Endothelial cell of umbilical vein (primary cell): ENCODE data around the gene CCL2. TPM values are rescaled to one million over a fixed set of nuclear protein-coding genes. Genes with fewer than 3 reads are reported as not detected.
A peak's percentile ranks its signal among the peaks of the same experiment; 100 is the strongest.

Source experiments
- BruUV-seq: library from RNA; stranded (reverse); fragments of 400-500 nt; replicated peaks from 2 replicates; lab custom pipeline; 2021; lab: Mats Ljungman, UMichigan
- CTCF ChIA-PET: fragments of 300-600, 350-600 bp; sonication (Branson Sonifier 250); formaldehyde crosslinking; loops from one replicate; lab custom pipeline; 2021; ENCODE audit warnings: antibody characterized with exemption, inconsistent platforms; lab: Charles Lee
- POLR2A ChIA-PET: fragments of 300-600, 350-600 bp; sonication (Branson Sonifier 250); formaldehyde crosslinking; loops from one replicate; lab custom pipeline; 2021; ENCODE audit warnings: antibody characterized with exemption, inconsistent platforms; lab: Charles Lee
- DNase-seq: peaks from one replicate; pipeline ENCODE4 v3.0.0-alpha.2; 2011; ENCODE audit warnings: low read depth, low spot score
- FAIRE-seq: peaks from 2 replicates; lab custom pipeline; 2011; peaks lifted over from hg19 to GRCh38; lab: Jason Lieb, UNC
- H2AFZ ChIP-seq: 2 replicates; pipeline ENCODE4 v1.6.0; 2012; ENCODE audit warnings: low read depth, low read length, control low read depth, inconsistent platforms
- H3K27ac ChIP-seq: 2 replicates; pipeline ENCODE4 v1.5.1; 2011; ENCODE audit warnings: low read depth, mild to moderate bottlenecking, control low read depth, low read length, moderate library complexity; ENCODE audit not compliant: insufficient read depth
- H3K27me3 ChIP-seq, 2 experiments: 2 replicates each; pipeline versions ENCODE4 v1.6.0 to v1.6.1; 2011; ENCODE audit warnings: low read length in 2 of 2, mixed read lengths in 1 of 2; ENCODE audit not compliant: control insufficient read depth in 2 of 2, insufficient read depth in 2 of 2
- H3K36me3 ChIP-seq, 2 experiments: 2 replicates in 1 of 2; 3 replicates in 1 of 2; pipeline ENCODE4 v1.5.1; 2011; ENCODE audit warnings: low read length in 2 of 2, mild to moderate bottlenecking in 1 of 2, moderate library complexity in 1 of 2; ENCODE audit not compliant: control insufficient read depth in 2 of 2, insufficient read depth in 2 of 2; ENCODE audit errors: extremely low read depth in 1 of 2
- H3K4me1 ChIP-seq: 3 replicates; pipeline ENCODE4 v1.5.1; 2011; ENCODE audit warnings: mild to moderate bottlenecking, low read length; ENCODE audit not compliant: control insufficient read depth, insufficient read depth; ENCODE audit errors: extremely low read depth
- H3K4me2 ChIP-seq: 2 replicates; pipeline ENCODE4 v1.6.1; 2011; ENCODE audit warnings: low read length, control low read depth, mixed read lengths; ENCODE audit not compliant: insufficient read depth
- H3K4me3 ChIP-seq, 3 experiments: fragments of 200-600 bp in 1 of 3; sonication (generic), shearing (Covaris generic) in 1 of 3; replicated peaks in 1 of 3; 2 replicates each; pipeline ENCODE4 v1.5.1; 2011 to 2016; ENCODE audit warnings: control low read depth in 3 of 3, low read length in 3 of 3, mild to moderate bottlenecking in 2 of 3, inconsistent platforms in 1 of 3, low read depth in 1 of 3, moderate library complexity in 1 of 3; ENCODE audit not compliant: insufficient read depth in 1 of 3
- H3K79me2 ChIP-seq: 2 replicates; pipeline ENCODE4 v1.6.0; 2012; ENCODE audit warnings: low read length, inconsistent platforms; ENCODE audit not compliant: control insufficient read depth, insufficient read depth
- H3K9ac ChIP-seq: replicated peaks from 2 replicates; pipeline ENCODE3; 2011; ENCODE audit warnings: low read length, control low read depth; ENCODE audit not compliant: insufficient read depth; ENCODE audit errors: extremely low read depth
- H3K9me1 ChIP-seq: replicated peaks from 3 replicates; pipeline ENCODE4 v1.6.0; 2011; ENCODE audit warnings: mild to moderate bottlenecking, low read length; ENCODE audit not compliant: control insufficient read depth, insufficient read depth; ENCODE audit errors: extremely low read depth
- H3K9me3 ChIP-seq: replicated peaks from 2 replicates; pipeline ENCODE4 v1.5.1; 2012; ENCODE audit warnings: low read length, inconsistent platforms; ENCODE audit not compliant: control insufficient read depth, insufficient read depth
- H4K20me1 ChIP-seq: replicated peaks from 2 replicates; pipeline ENCODE3; 2011; ENCODE audit warnings: mild to moderate bottlenecking, low read length; ENCODE audit not compliant: control insufficient read depth, insufficient read depth; ENCODE audit errors: extremely low read depth
- CTCF ChIP-seq, 2 donors: IDR thresholded peaks; 1 replicate in 1 of 2; 2 replicates in 1 of 2; pipeline ENCODE4 v1.5.1; 2011; ENCODE audit warnings: low read length in 2 of 2, mild to moderate bottlenecking in 2 of 2, moderate library complexity in 2 of 2, control low read depth in 1 of 2, inconsistent platforms in 1 of 2, low read depth in 1 of 2; ENCODE audit not compliant: insufficient read depth in 1 of 2; ENCODE audit errors: extremely low read depth in 1 of 2
- EZH2 ChIP-seq: IDR thresholded peaks from 2 replicates; pipeline ENCODE4 v1.6.1; 2012; ENCODE audit warnings: borderline replicate concordance, low read depth, mild to moderate bottlenecking, moderate library complexity, low read length, inconsistent platforms; ENCODE audit not compliant: severe bottlenecking
- FOS ChIP-seq: IDR thresholded peaks from 2 replicates; pipeline ENCODE4 v1.6.1; 2011; ENCODE audit warnings: mild to moderate bottlenecking, low read length, moderate library complexity, borderline replicate concordance; ENCODE audit not compliant: insufficient read depth
- GATA2 ChIP-seq: IDR thresholded peaks from 2 replicates; pipeline ENCODE4 v1.7.0; 2011; ENCODE audit warnings: low read depth, mild to moderate bottlenecking, moderate library complexity, mixed read lengths, low read length; ENCODE audit not compliant: insufficient read length, insufficient read depth
- JUN ChIP-seq: IDR thresholded peaks from 2 replicates; pipeline ENCODE4 v1.6.1; 2011; ENCODE audit warnings: borderline replicate concordance, low read depth; ENCODE audit not compliant: insufficient read length, insufficient read depth
- MAX ChIP-seq: IDR thresholded peaks from 2 replicates; pipeline ENCODE4 v1.6.1; 2011; ENCODE audit not compliant: insufficient read depth, insufficient read length
- MYC ChIP-seq: IDR thresholded peaks from one replicate; pipeline ENCODE4 v1.6.1; 2011; ENCODE audit warnings: mild to moderate bottlenecking, low read depth, low read length
- POLR2A ChIP-seq: IDR thresholded peaks from 2 replicates; pipeline ENCODE4 v1.6.1; 2012; ENCODE audit warnings: low read depth, mild to moderate bottlenecking, control low read depth, low read length
- POLR2AphosphoS5 ChIP-seq: IDR thresholded peaks from 2 replicates; pipeline ENCODE4 v1.6.1; 2012; ENCODE audit warnings: low read depth, mild to moderate bottlenecking, control low read depth, low read length, moderate library complexity; ENCODE audit not compliant: insufficient read depth
- dilution Hi-C: fragments of 300-500 bp; cut with MboI; formaldehyde crosslinking; loops from one replicate; pipeline ENCODE4 v1.15.0; 2019; ENCODE audit warnings: low sequenced_read_pairs; ENCODE audit not compliant: extremely low pct_ligation_motif_present
- intact Hi-C: fragments of 100-400 bp; cut with micrococcal nuclease; formaldehyde crosslinking; loops from one replicate; pipeline ENCODE4 v1.10.0; 2022
- polyA plus RNA-seq, 4 experiments: library from polyadenylated mRNA; depleted of rRNA in 3 of 4; stranded (reverse) in 3 of 4; unstranded in 1 of 4; fragments of >200 nt; gene quantifications; 2 replicates each; pipeline versions ENCODE4 v1.2.1 to v1.2.3, GENCODE V29; 2011 to 2012; ENCODE audit warnings: missing spikeins in 1 of 4
- total RNA-seq: library from RNA; stranded (reverse); gene quantifications from 2 replicates; pipeline ENCODE4 v1.2.3, GENCODE V29; 2021

CCL2 gene
- total and polyA plus RNA-seq, 2 donors (not counting 3 experiments of a cell fraction or from before 2014, with no cell fraction given), result 238 to 599 TPM

- Histone ChIP-seq H4K20me1 (no peaks in the 10 kb centered on the region), H3K4me3 (no peak overlapping the region), H2AFZ (no peak overlapping the region), H3K4me1 (peaks cover 4% of the 10 kb centered on the region), H3K36me3 (no peaks in the 10 kb centered on the region), H3K27ac (no peak overlapping the region), H3K9me1 (no peaks in the 10 kb centered on the region), H3K27me3 (peaks cover 12% of the 10 kb centered on the region in 2 experiments), H3K4me2 (peak overlapping the region; percentile 31), H3K79me2 (no peaks in the 10 kb centered on the region), H3K9ac (no peak overlapping the region), H3K9me3 (no peaks in the 10 kb centered on the region)
- ChIA-PET CTCF (interaction anchor here (0.9 to 4.5 kb wide), 5 partner anchors 14 to 140 kb away, joined by 3 to 19 read pairs (median 5); no protein-coding TSS in a partner anchor), POLR2A (no interaction called here)
- intact Hi-C loops (no loop called here), dilution Hi-C loops (loop anchor here (25.0 kb wide), 1 partner anchor 91 kb away; the partner anchor contains the start of gene CCL8)
- TF ChIP-seq POLR2AphosphoS5 (no peak), POLR2A (no peak), MAX (no peak), FOS (no peak), GATA2 (no peak)
- DNase-seq (no peak), FAIRE-seq (no peak)
- no TSS peak for BruUV-seq
Measured at GRCh38 chr17:34221411-34221810, 33.7 kb upstream of the CCL2 start.

- ChIA-PET POLR2A (no interaction called here), CTCF (interaction anchor here (1.6 to 2.8 kb wide), 2 partner anchors 22 to 139 kb away, joined by 6 to 9 read pairs; no protein-coding TSS in a partner anchor)
- TF ChIP-seq FOS (no peak), GATA2 (no peak), EZH2 (no peak), MAX (no peak), CTCF (IDR thresholded peaks at IDR 0.05; ENCODE audit: extremely low read depth in 1 of 2, insufficient read depth in 1 of 2, low read depth in 1 of 2, low read length in 2 of 2) (no peak), POLR2AphosphoS5 (no peak), JUN (no peak), MYC (no peak), POLR2A (no peak)
- no peak overlapping the region for H2AFZ ChIP-seq
- H3K4me3 ChIP-seq, result no peak overlapping the region
- H3K79me2 ChIP-seq, result no peaks in the 10 kb centered on the region
- H3K4me2 ChIP-seq, result no peak overlapping the region
- peaks cover 4% of the 10 kb centered on the region for H3K4me1 ChIP-seq
- peaks cover 12% of the 10 kb centered on the region in 2 experiments for H3K27me3 ChIP-seq
- H3K27ac ChIP-seq, result no peak overlapping the region
- no peaks in the 10 kb centered on the region for H3K36me3 ChIP-seq
- no peak overlapping the region for H3K9ac ChIP-seq
- dilution Hi-C loops (loop anchor here (25.0 kb wide), 1 partner anchor 89 kb away; the partner anchor contains the start of gene CCL8), intact Hi-C loops (no loop called here)
- BruUV-seq, result no TSS peak
- no peaks in the 10 kb centered on the region for H3K9me1 ChIP-seq
- no peaks in the 10 kb centered on the region for H4K20me1 ChIP-seq
- FAIRE-seq (no peak), DNase-seq (no peak)
- no peaks in the 10 kb centered on the region for H3K9me3 ChIP-seq
Measured at GRCh38 chr17:34222722-34223497, 32.2 kb upstream of the CCL2 start.
